Ureter (tissue), 1 donor: ENCODE data around the gene API5. TPM values are rescaled to one million over a fixed set of nuclear protein-coding genes. Genes with fewer than 3 reads are reported as not detected.
A peak's percentile ranks its signal among the peaks of the same experiment; 100 is the strongest.

Experiments
- DNase-seq: peaks from one replicate; pipeline ENCODE4 v3.0.0-alpha.2; 2020; ENCODE audit warnings: low spot score
- total RNA-seq: library from RNA; stranded (reverse); gene quantifications from one replicate; pipeline ENCODE4 v1.2.4, GENCODE V29; 2023
- donor health status: DM: yes; HTN: yes; CAD: no.

The API5 gene
- total RNA-seq: 92.6 TPM

DNA sequence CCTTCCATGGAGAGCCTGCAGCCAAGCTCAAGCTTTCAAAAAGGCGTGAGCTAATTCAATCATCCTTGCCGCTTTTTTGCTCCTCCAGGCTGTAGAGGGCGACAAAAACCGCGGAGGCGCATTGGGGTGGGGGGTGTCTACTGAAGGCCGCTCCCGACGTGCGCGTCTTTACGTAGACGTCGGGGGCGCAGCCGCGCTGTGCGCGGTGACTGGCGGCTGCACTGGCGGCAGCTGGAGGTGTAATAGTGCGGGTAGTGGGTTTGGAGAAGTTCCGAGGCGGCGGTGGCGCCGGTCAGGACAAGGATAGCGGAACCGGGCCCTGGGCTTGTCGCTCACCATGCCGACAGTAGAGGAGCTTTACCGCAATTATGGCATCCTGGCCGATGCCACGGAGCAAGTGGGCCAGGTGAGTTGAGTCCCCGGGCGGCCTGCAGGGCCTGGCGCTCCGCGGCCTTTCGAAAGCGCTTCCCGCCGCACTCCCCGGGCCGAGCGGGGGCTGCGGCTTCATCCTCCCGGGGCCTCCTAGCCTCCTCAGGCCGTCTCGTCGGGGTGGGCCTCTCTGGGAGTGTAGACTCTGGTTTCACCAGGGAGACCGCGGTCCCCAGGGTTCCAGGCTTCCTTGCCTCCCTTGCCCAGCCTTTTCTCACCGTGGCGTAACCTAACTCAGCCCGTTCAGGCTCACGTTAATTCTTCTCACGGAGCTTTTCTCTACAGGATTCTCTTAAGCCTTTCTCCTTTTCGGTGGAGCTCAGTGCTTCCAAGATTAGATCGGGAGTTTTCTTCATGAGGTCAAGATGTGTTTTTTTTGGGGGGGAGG lies at the start of gene API5:
TSS of gene API5 (plus strand) at position 206 of the 817 bp plus-strand sequence. CDS start at position 338, 132 bp downstream.
- peak; percentile 94 for DNase-seq

- DNase-seq: no peak
These were observed 43.8 kb upstream of the API5 start for GRCh38 chr11:43267856-43268580.

GRCh38 chr11:43268786-43269185 lies 43.0 kb upstream of the API5 start:
- DNase-seq: no peak

- no peak for DNase-seq
These were observed 42.4 kb upstream of the API5 start for GRCh38 chr11:43269254-43269918.

DNA sequence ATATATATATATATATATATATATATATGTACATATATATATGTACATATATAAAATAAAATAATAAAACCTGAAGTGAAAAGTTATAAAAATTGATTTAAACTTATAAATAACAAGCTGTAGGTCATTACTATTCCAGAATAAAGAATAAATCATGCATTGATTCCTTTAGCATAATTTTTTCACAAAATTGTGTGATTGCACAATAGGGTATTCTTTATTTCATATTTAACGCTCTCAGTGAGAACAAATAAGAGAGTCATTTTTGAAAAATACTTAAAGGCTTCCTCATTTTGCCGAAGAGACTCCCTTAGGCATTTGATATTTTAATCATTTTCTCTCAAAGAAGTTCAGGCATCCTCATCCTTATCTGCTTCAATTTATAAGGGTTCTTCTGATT lies 41.3 kb upstream of the API5 start:
- DNase-seq: no peak

DNA sequence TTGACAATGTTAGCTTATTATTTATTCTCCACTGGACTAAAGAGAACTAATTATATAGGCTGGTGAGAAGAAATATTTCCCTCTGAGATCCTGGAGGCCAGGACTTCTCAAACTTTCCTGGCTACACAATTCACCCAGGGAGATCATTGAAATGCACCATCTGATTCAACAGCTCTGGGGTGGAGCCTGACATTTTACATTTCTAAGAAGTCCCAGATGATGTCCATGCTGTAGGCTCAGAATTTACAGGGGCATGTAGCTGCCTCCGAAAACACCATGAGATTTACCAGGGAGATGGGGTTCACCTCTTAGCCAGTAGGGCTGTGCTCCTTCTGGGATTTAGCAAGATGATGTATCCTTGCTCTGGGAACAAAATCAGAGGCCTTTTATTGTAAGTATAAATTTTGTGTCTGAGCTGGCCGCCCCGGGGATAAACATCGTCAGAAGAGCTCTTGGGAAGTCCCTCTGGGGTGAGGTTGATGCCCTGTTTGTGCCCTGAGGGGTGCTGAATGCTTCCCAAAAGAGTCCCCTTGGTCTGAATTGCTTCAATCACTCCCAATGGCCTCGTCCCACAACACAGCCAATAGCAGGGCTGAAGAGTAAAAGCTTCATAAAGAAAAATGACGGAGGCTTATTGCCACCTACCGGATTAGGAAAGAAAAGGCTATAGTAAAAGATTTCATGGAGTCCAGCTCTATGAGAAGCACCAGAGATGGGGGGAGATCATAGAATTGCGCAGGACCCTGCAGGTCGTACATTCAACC lies 33.4 kb upstream of the API5 start:
- DNase-seq: no peak

- DNase-seq: no peak
These were observed 29.0 kb upstream of the API5 start for GRCh38 chr11:43282607-43283440.

GRCh38 chr11:43285826-43286225 lies 26.0 kb upstream of the API5 start:
- DNase-seq: no peak

- no peak for DNase-seq
These were observed 22.4 kb upstream of the API5 start for GRCh38 chr11:43289368-43289767.

GRCh38 chr11:43298397-43298796 lies 13.4 kb upstream of the API5 start:
- no peak for DNase-seq

DNA sequence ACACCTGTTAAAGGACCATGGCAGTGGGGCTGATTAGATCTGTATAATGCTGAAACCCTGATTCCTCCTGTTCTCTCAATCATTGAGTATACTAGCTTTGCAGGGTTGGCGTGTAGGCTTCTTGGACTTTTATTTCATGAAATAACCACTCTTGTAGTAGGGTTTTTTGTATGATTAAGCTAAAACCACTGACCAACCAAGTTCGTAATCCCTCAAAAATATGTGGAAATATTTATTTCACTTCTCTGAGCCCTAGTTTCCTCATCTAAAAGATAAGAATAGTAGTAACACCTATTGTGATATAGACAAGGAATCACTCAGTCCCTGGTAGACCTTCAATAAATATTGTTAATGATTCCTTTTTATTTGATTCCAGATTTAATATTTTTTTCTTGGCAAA lies 4.2 kb downstream of the API5 start:
- DNase-seq: no peak

DNA sequence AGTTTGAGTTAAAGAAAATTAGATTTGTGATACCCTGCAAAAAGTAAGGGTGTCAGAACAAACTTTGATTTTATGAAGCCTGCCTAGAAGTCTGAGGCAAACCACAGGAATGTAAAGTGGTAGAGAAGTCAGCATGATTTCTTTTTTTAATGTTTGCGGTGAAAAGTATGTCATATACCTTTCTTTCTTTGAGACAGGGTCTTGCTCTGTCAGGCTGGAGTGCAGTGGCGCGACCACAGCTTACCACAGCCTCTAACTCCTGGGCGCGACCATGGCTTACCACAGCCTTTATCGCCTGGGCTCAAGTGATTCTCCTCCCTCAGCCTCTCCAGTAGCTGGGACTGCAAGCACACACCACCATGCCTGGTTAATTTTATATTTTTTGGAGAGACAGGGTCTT lies 4.7 kb downstream of the API5 start:
- no peak for DNase-seq

- DNase-seq: no peak
These were observed 16.2 kb downstream of the API5 start for GRCh38 chr11:43327987-43328386.

- DNase-seq: no peak
These were observed 16.7 kb downstream of the API5 start for GRCh38 chr11:43328482-43328881.

GRCh38 chr11:43341159-43341558 lies 29.4 kb downstream of the API5 start:
- DNase-seq: no peak

GRCh38 chr11:43351426-43351825 lies 39.6 kb downstream of the API5 start:
- DNase-seq: peak; percentile 47

DNA sequence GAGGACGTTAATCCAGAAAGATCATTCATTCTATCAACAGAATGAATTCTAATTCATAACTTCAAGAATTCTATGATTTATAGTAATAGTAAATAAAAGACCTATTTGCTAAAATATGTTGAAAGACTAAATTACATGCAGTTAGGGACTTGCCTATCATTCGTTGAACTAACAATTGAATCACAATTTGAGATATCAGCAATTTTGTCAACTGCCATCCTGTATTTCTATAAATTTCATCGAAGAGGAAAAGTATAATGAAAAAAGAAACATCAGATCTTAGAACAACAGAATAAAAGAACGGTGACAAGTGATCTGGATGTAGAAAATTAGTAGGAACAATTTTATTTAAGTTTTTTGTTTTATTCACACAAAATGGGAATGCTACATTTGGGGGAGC lies 42.5 kb downstream of the API5 start:
- no peak for DNase-seq

GRCh38 chr11:43356336-43356735 lies 44.5 kb downstream of the API5 start:
- no peak for DNase-seq

DNA sequence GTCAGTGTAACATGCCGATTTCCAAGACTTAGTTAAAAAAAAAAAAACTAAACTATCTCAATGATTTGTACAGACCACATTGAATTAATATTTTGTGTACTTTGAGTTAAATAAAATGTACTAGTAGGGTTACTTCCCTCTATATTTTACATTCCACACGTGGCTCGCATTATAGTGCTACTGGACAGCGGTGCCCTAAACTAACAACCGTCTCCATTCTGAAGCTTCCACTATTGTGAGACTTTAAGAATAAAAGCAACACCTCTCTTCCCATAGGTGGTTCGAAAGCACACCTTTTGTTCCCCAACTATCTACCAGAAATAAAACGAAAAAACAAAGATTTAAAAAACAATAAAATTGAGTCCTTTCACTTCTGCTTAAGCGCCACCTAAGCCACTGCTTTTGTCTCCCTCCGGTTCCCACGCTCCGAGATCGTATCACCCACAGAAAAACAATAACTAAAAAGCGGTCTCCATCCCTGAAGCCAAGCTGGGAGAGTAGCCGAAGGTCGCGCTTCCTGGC lies 46.5 kb downstream of the API5 start:
- no peak for DNase-seq

GRCh38 chr11:43358801-43359421 lies 47.1 kb downstream of the API5 start, which contains the start of gene TTC17:
Gene TTC17 (plus strand): TSS chr11:43358920. CDS start chr11:43358955, 35 bp downstream.
- peak; percentile 94 for DNase-seq
